HG03280 (cell line): ENCODE results near the gene PRKG1.

Experiments used
- ATAC-seq: cut with Tn5 transposase; IDR thresholded peaks from one replicate; pipeline ENCODE4 v1.9.1; 2021; ENCODE audit warnings: mild to moderate bottlenecking, moderate library complexity; ENCODE audit not compliant: unreplicated experiment

PRKG1 gene

DNA sequence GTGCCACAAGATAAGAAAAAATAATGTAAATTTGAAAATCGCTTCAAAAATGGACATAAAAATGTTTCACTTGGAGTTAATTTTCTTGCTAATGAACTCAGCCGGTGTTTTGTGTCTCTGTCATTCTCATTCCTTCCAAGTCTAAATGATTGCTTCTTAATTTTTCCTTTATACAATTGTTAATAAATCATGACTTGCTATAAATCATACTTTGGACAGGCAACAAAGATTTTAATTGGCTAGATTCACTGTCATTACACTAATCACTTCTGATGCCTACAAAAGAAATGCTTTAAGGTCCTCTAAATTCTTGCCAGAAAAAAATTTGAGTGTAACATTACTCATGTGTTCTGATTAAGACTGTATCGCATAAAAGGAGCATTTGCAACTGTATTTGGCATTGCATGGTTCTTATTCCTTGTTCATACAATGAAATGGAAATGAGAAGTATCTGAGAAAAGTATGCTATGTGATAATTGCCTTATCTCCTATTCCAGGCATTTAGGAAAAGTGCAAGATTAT, 1000.3 kb downstream of the PRKG1 start:
- no peak for ATAC-seq

DNA sequence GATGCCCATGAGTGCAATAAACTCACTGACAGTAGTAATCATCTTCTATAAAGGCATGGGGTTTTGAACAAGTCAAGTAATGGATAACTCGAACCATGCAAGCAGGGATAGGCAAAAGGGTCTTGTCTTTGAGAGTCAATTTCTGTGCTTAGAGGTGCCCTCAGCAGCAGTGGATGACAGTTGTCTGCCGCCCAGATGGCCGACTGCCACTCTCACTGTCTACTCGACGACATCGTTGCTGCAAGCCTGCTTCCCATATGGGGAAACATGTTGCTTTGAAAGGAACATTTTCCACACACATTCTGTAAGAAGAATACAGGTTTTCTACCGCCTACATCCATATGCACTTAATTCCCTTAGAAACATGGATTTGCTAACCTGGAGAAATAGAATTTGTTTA, 1003.5 kb downstream of the PRKG1 start:
- no peak for ATAC-seq

DNA sequence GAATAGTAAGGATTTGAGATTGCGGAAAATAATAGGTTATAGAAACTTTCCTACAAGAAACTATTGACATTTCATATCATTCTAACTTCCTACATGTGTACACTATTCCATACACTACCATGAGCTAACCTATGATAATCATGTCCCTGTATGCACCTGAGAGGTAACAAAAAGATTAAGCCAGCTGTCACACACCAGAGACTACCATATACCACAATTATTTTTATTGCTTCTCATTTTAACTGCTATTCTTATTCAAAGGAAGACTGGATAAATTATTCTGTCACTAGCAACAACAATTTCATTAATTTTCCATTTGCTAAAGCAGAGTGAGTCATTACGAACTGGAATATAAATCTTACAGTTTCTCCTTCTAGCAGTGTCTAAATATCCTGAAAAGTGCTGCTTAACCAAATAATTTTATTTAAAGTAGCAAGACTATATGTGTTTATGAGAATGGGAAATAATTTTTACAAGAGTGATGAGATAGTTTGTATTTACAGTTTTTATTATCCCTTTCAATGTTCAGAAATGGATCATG, 1004.2 kb downstream of the PRKG1 start:
- no peak for ATAC-seq

DNA sequence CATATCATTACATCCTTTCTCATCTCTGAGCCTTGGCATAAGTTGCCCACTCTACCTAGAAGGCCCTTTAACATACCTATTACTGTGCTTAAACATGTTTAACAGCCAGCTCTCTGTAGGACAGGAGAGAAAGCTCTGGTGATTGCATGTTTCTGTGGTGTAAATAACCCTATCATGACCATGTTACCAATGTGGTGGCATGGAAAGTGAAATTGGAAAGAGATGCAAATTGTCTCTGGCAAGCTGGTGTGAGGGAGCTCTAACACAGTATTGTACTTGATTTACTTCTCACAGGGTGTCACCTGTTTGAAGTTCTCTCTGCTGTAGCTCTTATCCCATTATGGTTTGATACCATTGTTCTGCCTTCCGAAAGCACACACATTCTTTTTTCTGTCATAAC, 1008.0 kb downstream of the PRKG1 start:
- ATAC-seq, result peak; percentile 66

DNA sequence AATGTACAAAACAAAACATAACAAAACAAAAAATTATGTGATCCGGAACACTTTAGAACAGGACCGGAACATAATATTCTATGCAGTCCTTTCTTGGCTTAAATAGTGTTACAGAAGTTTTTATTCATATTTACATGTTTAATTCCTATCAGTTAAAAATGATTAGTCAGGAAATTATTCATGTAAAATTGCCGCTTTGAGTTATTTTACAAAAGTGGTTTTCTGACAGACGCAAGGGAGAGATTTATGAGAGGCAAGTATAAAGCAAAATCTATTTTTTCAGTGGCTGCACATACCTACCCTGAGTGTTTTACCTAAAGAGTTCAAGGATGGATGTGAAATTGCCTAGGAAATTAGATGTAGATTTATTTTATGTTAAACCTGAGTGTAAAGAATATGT, 1009.1 kb downstream of the PRKG1 start:
- no peak for ATAC-seq

DNA sequence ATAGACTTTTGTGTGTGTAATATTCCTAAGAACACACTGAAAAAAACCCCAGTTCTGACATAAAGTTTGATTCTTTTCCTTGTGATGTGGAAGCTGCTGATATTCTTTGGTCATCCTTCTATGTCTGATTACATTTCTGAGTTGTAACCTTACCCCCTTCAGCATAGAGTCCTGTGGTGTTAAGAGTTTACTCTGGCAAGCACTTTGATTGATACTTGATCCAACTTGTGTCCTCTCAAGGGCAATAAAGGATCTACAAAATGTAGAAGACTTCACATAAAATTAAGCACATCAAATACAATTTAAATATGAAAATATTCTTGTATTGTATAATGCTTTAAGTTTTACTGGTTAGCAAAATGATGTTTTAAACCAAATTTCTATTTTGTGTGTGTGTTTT, 1018.1 kb downstream of the PRKG1 start:
- no peak for ATAC-seq

DNA sequence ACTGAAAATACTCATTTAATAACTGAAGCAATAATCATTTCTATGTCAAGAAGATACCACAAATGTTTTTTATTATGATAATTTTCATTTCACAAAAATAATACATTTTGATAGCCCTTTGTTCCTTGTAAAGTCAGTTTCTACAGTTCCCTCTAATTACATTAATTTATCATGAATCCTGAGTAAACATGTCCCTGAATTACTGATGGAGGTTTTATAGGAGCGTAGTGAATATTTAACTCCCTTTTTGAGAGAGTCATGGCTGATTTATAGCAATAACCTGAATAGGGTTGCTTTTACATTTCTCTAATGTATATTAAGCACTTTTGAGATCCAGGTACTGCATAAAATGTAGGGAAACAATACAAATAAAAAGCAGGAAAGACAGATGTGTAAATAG, 1023.8 kb downstream of the PRKG1 start:
- ATAC-seq, result no peak

DNA sequence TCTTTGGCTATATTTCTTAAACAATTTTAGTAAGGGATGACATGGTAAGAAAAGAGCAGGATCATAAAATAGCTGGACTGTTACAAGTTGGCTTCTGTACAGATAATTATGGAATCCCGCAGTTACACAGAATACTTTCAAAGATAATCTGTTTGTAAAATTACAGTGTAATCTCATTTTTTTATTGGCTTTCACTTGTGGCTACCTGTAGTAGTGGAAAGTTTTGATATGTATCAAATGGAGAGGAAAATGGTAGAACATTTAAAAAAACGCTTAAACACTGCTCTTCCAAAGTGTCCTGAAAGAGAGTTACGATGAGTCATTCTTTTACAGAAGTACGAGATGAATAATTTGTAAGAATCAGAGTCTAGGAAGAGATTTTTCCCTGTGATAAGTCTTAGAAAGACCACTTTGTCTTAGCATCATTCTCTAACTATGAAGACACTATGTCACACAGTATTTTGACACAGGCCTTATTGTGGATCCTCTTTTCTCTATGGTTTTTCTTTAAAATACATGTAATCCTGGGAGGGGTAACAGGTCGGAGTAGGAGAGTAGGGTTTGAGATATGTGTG, 1024.8 kb downstream of the PRKG1 start:
- no peak for ATAC-seq

DNA sequence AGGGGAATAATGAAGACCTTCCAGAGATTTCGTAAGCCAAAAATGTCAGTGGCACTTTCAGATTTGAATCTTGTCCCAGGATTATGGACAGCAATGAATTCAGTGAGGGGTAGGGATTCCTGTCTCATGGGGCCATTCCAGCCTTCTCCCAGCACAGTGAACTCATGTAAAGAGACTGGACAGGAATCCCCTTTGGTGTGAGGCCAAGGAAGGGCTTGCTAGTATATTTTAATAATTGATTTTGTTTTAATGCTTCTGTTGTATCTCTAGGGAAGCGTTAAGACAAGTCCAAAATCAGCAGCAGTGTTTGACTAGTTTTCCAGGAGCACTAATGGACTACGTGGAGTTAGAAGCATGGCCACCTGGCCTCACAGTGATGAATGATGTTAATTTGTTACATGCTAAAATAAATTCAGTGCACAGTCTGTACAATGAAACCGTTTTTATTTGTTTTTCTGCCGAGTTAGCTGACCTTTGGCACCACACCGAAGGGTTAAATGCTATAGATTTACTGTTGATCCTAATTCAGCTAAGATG, 1025.8 kb downstream of the PRKG1 start:
- ATAC-seq, result no peak

DNA sequence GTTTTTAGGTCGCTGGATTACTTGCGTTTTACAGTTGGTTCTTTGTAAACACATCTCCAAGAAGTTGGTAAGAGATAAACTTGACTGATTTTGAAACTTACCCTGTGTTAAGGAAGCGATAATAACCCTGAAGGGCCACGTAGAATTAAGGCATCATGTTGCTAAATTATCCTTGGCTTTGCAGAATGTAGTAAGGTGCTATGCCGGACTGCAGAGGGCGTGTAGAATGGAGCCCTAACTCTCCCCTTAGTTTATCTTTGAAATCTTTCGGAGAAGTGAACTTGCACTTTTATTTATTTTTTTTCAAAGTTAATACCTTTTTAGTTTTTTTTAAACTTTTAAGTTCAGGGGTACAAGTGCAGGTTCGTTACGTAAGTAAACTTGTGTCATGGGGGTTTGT, 1031.0 kb downstream of the PRKG1 start:
- no peak for ATAC-seq

DNA sequence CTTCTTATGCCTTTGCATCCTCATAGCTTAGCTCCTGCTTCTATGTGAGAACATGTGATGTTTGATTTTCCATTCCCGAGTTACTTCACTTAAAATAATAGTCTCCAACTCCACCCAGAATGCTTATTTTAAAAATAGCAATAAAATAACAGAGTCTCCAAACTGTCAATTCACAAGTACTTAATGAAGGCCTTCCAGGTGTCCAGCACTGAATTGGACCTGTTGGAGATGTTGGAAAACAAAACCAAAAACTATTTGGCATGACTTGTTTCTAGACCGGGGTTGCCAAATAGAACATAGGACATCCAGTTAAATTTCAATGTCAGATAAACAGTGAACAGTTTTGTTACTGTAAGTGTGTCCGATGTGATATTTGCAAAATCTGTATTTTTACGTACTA, 1031.7 kb downstream of the PRKG1 start:
- no peak for ATAC-seq

DNA sequence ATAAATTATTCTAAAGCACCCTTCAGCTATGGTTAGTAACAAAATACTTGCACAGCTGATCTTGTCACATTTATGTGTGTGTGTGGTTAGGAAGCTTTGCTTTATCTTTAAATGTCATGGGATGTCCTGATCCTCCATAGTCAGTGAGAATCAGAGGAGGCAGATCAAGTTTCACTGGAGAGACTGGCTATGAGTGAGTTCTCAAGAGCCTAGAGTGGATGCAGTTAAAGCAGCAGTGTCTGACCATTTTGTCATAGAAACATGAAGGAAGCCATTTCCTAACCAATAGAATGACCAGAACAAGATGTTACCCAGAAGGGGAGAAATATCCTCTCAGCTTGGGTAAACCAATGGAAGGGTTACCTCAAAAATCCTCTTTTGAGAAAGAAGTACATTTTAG, 1032.6 kb downstream of the PRKG1 start:
- ATAC-seq, result no peak

DNA sequence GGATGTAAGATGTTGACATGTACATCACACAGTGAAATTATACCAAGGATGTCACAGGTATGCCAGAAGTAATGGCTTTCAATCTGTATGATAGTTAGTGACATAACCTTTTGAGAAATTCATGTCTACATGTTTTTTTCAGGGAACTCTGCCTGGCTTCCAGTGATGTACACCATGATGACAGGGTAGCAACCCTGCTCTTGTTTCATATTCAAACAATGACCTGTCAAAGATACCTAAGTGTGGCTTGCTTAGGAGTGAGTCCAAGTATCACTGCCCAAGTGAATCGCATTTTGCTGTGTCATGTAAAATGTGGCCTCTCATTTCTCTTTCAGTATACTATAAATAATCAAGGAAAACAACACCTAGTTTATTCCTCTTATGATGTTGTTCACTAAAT, 1033.9 kb downstream of the PRKG1 start:
- ATAC-seq, result no peak

DNA sequence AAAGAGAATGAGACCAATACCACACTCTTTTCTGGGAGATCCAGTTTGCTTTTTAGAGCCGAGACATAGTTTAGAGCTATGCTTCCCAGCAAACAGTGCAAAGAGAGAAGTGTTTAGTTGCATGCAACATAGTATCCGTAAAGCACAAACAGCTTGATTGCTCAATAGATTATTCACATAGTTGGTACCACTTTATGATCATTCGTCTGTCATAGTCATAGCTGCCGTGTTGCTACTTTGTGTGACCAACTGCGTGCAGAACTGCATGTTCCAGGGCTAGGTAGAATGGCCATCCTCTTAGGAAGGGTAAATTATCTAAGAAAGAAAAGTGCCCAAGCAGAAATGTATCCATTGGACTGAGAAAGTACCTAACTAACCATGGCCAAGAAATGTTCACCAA, 1036.3 kb downstream of the PRKG1 start:
- no peak for ATAC-seq

DNA sequence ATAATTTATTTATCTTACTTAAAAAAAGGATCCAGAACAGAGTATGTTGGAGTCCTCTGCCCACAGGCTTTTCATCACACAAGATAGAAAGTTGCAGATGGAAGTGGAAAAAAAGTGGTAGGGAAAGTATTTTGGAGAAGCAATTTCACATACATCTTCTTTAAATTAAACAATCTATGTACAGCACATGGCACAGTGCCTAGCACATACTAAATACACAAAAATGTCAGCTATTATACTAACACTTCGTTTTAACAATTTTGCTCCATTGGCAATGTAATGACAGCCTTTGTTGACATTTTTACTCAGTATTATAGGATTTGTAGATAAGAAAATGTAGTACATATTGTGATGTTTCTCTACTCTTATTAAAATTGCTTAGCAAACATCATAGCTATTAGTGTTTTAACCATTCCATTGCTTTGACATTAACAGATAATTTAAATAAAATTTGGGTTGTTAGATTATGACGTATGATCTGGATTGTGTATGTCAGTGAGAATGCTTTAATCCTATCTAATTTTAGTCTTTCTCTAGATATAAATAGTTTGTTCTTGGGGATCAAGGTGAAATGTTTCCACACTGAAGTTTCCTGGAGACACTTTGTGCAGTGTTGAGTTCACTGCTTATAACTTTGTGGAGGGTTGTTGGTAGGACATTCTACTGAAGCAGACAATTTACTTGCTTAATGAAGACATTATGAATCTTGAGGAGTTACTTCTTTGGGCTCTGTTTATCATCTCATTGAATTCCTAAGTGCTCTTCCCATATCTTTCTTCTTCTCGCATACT, 1037.0 kb downstream of the PRKG1 start:
- ATAC-seq, result no peak

DNA sequence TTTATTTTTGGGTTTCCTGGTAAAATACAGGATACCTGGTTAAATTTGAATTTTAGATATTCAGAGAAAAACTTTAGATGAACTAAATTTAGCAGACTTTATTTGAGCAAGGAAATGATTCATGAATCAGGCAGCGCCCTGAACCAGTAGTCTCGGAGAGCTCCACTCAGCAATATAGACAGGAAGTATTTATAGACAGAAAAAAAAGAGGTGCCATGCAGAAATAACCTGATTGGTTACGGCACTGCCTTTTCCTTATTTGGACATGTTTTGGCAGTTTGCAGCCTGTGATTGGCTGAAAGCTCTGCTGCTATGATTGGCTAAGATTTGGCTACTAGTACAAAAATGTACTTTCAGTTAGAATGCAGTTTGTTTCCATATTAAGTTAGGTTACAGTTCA, 1041.5 kb downstream of the PRKG1 start:
- ATAC-seq, result no peak

DNA sequence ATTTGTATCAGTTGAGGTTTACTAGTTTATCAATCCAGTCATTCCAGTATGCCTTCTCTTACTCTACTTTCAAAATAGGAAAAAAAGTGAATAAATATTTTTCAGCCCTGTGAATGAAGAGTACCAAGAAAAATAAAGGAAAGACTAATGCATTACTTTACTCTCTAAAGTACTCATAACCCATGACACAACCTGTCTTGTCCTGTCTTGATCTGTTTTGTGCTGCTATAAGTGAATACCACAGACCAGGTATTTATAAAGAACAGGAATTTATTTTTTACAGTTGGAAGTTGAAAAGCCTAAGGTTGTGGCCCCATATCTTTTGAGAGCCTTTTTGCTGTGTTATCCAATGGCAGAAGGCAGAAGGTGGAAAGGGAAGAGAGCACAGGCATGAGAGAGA, 1045.2 kb downstream of the PRKG1 start:
- no peak for ATAC-seq

DNA sequence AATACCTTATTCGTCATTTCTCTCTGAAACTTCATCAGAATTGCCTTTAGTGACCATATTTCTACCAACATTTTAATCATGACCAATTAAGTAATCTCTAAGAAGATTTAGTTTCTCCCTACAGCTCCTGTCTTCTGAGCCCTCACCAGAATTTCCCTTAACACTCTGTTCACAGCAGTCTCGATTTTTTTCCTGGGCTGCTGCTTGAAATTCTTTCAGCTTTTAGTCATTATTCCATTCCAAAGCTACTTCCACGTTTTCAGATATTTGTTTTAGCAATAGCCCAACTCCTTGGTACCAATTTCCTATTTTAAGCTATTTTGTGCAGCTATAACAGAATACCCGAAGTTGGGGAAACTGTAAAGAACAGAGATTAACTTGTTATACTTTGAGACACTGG, 1047.4 kb downstream of the PRKG1 start:
- no peak for ATAC-seq

DNA sequence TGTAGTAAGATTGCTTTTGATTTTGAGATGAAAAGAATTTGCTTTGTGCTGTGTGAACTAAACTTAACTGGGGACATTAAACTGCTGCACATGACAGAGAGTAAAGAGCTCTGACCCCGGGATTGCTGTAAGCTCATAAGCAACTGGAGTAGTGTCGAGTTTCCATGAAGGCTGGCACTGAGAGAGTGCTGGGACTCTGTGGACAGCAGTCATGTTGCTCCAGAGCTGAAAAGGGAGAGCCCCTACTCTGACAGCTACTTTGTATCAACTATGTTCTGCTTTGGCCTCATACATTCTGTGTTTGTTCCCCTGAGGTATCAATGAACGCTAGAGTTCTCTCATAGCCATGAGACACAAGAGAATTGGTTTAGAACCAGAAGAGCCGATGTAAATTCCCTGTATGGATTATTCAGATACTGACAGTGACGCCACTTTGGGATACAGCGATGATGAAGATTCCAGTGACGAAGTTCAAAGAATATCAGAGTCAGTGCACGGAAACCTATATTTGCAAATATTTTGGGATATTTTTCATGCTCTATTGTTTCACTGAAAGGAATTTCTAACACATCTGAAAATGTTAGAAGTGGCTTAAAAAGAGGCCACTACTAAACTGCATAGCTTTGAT, 1053.9 kb downstream of the PRKG1 start:
- ATAC-seq, result no peak

DNA sequence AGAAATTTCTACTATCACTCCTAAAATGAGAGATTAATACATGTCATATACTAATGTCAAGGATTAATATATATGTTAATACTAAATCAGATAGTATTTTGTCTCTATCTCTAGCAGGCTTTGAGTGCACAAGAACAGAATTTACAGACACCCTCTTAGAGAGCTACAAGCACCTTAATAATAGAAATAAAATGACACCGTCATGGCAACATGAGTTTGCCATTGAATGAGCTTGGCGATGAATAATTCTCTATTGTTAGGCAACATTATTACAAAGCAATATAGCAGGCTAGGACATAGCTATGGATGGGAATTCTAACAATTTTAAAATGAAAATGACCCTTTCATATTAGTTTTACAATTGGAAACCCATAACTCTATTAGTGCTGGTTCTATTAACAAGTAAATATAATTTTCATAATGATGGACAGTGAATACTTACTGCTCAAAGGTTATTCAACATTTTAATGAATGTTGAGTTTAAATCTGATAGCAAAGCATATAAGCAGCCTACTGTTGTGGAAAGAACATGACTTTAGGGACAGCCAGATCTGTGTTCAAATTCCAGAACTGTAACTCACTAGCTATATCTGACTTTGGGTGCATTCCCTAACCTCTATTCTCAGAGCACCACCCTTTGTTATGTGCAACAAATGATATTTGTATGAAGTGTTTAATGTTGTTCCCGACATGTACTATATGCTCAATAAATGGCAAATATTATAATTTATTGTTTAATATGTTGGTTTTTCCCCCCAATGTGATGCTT, 1055.3 kb downstream of the PRKG1 start:
- ATAC-seq, result no peak

DNA sequence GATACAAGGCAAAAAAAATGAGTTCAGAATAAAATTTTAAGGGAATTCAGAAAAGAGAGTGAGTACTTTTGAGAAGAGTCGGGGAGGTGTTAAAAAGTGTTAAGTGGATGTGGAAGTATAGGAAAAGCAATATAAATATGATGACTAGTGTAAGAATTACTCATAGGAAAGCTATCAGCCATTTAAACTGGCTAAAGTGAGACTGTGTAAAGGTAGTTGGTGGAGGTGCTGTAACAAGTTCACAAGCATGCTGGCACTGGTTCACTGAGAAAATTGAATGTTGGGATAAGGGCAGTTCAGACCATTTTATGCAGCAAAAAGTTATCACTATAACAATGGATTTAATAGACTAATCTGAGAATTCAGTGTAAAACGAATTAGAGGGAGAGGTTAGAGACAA, 1060.8 kb downstream of the PRKG1 start:
- ATAC-seq, result no peak
